Glutamatergic neuron (in vitro differentiated cells): ENCODE measurements around the gene FCER1G. TPM values are rescaled to one million over a fixed set of nuclear protein-coding genes. Genes with fewer than 3 reads are reported as not detected.

Experiments used
- DNase-seq: peaks from one replicate; pipeline ENCODE4 v3.0.0; 2022
- H3K27ac Mint-ChIP-seq: one replicate; pipeline ENCODE4 v1.8.0; 2020; ENCODE audit warnings: mild to moderate bottlenecking, mixed read lengths, inconsistent platforms; ENCODE audit not compliant: unreplicated experiment
- H3K27me3 Mint-ChIP-seq: one replicate; pipeline ENCODE4 v1.8.0; 2020; ENCODE audit warnings: mild to moderate bottlenecking, moderate library complexity, mixed read lengths, inconsistent platforms; ENCODE audit not compliant: unreplicated experiment
- H3K36me3 Mint-ChIP-seq: one replicate; pipeline ENCODE4 v1.8.0; 2020; ENCODE audit warnings: mild to moderate bottlenecking, mixed read lengths, inconsistent platforms; ENCODE audit not compliant: unreplicated experiment
- H3K4me1 Mint-ChIP-seq: one replicate; pipeline ENCODE4 v1.8.0; 2020; ENCODE audit warnings: mild to moderate bottlenecking, low read depth, mixed read lengths, inconsistent platforms; ENCODE audit not compliant: unreplicated experiment
- H3K4me3 Mint-ChIP-seq: one replicate; pipeline ENCODE4 v1.8.0; 2020; ENCODE audit warnings: mild to moderate bottlenecking, mixed read lengths, inconsistent platforms; ENCODE audit not compliant: unreplicated experiment
- H3K9me3 Mint-ChIP-seq: one replicate; pipeline ENCODE4 v1.8.0; 2020; ENCODE audit warnings: mild to moderate bottlenecking, moderate library complexity, mixed read lengths, inconsistent platforms; ENCODE audit not compliant: unreplicated experiment
- total RNA-seq: library from RNA; stranded (reverse); fragmentation: NEBNext Ultra II Directional; extraction: Animal tissue kit (Norgen Biotek cat#: 25700); gene quantifications from one replicate; pipeline ENCODE4 v1.2.1, GENCODE V29; 2021; ENCODE audit not compliant: unreplicated experiment
- TF ChIP-seq, protein P1 (sequence below): fragments of 200-600 bp; sonication (generic); IDR thresholded peaks from one replicate; pipeline ENCODE4 v1.5.0; 2021; ENCODE audit not compliant: partially characterized antibody, unreplicated experiment

FCER1G gene
- total RNA-seq, 1 donor from 2014 or later, result 1.3 TPM

DNA sequence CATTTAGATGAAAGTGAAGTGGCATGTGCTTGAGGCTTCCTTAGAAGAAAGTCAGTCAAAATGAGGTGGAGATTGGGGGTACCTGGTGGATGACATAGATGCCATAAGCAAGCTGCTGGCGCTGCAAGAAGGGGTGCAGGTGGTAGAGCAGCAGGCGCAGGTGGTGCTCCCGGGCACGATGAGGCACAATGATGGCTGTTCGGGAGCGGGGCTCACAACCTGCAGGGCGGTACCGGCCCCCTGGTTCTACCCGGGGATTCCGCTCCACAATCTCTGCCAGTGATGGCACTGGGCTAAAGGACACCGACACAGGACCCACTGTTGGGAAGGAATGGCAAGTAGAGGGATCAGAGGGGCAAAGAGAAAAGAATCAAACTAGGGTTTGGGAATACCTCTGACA lies 40.2 kb upstream of the FCER1G start:
- TF ChIP-seq, protein P1, sequence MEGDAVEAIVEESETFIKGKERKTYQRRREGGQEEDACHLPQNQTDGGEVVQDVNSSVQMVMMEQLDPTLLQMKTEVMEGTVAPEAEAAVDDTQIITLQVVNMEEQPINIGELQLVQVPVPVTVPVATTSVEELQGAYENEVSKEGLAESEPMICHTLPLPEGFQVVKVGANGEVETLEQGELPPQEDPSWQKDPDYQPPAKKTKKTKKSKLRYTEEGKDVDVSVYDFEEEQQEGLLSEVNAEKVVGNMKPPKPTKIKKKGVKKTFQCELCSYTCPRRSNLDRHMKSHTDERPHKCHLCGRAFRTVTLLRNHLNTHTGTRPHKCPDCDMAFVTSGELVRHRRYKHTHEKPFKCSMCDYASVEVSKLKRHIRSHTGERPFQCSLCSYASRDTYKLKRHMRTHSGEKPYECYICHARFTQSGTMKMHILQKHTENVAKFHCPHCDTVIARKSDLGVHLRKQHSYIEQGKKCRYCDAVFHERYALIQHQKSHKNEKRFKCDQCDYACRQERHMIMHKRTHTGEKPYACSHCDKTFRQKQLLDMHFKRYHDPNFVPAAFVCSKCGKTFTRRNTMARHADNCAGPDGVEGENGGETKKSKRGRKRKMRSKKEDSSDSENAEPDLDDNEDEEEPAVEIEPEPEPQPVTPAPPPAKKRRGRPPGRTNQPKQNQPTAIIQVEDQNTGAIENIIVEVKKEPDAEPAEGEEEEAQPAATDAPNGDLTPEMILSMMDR, result no peak
- H3K4me3 Mint-ChIP-seq, result no peak overlapping the region
- peaks cover 9% of the 10 kb centered on the region for H3K9me3 Mint-ChIP-seq
- no peak for DNase-seq
- H3K27ac Mint-ChIP-seq, result no peak overlapping the region
- peaks cover 8% of the 10 kb centered on the region for H3K4me1 Mint-ChIP-seq
- H3K36me3 Mint-ChIP-seq, result peaks cover 7% of the 10 kb centered on the region
- peaks cover 14% of the 10 kb centered on the region for H3K27me3 Mint-ChIP-seq

DNA sequence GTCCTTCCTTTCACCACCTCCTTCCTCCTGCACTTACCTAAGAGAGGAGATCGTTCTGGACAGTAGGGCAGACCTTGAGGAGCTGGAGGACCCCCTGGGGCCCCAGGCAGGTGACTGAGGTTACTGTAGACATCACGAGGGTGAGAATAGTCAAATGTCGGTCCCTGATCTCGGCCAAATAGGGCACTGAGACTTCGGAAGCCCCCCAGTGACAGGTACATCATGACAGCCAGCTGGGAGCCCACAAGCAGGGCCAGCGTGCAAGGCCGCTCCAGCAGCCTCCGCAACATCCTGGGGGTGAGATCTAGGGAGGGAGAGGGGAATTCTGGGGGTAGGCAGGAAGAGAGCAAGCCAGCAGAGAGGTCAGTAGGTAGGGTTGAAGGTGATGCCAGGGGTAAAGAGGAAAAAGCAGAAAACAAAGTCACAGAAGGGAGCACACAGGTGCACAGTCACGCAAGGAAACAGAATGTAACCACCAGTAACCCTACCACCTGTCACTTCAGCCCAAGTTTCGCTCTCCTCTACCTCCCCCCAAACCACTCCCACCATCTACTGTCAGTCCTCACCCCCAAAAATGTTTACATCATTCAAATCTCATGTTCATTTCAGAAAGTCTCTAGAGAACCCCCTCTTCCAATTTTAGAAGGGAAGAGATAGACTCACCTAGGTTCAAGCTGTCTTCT lies 39.2 kb upstream of the FCER1G start:
- Mint-ChIP-seq H3K4me3 (peak overlapping the region; percentile 100), H3K27ac (no peak overlapping the region), H3K4me1 (peaks cover 8% of the 10 kb centered on the region), H3K36me3 (peaks cover 7% of the 10 kb centered on the region), H3K9me3 (peaks cover 9% of the 10 kb centered on the region), H3K27me3 (peaks cover 14% of the 10 kb centered on the region)
- no peak for DNase-seq
- TF ChIP-seq, protein P1, result no peak

DNA sequence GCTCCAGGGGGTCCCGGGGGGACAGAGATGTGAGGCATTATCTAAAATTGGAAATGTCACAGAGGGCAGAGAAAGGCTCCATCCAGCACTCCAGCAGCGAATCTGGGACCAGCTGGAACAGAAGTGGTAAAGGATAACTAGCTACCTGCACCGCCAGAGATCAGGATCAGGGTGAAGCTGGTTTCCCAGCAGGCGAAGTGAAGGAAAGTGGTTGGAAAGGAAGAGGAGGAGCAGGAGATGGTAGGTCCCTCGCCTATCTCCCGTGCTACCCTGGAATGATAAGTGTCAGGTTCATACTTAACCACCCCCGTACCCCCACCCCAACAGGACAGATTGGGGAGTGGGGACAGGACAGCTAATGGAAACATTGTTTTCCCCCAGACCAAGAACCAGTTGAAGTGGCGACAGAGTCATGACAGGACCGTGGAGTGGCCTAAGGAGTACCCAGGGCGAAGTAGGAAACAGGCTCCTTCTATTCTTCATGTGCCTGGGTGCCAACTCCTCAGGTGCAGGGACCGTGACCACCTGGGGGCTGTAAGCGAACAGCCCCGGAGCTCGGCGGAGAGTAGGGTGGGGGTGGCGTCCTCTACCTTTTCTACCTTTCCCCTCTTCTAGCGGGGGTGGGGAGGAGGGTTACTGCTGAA lies 38.5 kb upstream of the FCER1G start:
- TF ChIP-seq, protein P1, result no peak
- Mint-ChIP-seq H3K27me3 (peaks cover 14% of the 10 kb centered on the region), H3K36me3 (peaks cover 7% of the 10 kb centered on the region), H3K4me3 (peak overlapping the region; percentile 100), H3K27ac (peak overlapping the region; percentile 98), H3K9me3 (peaks cover 11% of the 10 kb centered on the region), H3K4me1 (peaks cover 8% of the 10 kb centered on the region)
- no peak for DNase-seq

DNA sequence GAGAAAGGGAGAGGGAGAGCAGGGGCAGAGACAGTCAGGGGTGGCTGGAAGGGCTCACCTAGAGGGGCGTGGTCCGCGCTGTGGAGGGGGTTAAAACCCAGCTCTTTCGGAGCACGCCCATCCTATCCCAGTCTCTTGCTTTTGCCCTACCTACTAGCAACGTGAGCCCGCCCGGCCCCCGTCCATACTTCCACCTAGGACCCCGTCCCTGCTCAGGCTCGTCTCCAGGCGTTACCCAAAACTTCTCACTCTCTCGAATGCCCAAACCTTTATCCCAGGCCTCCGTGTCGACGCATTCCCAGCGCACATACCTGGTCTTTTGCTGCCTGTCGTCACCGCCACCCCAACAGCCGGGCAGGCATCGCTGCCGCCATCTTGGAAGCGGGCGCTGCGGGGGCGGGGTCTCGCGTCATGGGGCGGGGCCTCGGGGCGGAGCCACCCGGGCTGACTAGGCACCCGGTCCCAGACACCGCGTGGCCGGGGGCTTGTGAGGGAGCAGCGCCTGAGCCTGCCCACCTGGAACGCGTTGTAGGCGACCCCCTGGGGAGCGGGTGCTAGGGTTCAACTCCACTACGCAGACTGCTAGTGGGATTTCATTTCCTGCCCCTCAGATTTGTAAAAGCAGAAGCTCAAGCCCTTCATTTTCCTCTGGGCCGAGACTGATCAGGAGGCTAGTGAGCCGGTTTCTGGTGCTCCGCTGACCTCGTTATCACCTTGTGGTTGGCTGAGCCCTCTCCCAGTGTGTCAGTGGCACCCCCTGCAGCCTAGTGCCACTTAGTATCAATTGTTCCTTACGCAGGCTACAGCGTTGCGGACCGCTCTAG lies 37.8 kb upstream of the FCER1G start, which contains the start of gene B4GALT3:
Gene B4GALT3 (minus strand): TSS at position 396 of the 824 bp plus-strand sequence. CDS start 1,447 bp downstream, outside the sequence.
- Mint-ChIP-seq H3K27ac (peak within 1 kb of the TSS; percentile 98), H3K9me3 (peaks cover 11% of the 10 kb centered on the region), H3K27me3 (peaks cover 14% of the 10 kb centered on the region), H3K36me3 (peaks cover 7% of the 10 kb centered on the region), H3K4me1 (peaks cover 8% of the 10 kb centered on the region), H3K4me3 (peak within 1 kb of the TSS; percentile 100)
- DNase-seq, result peak; percentile 98
- TF ChIP-seq, protein P1, result no peak
